Amygdala (tissue), 56 donors: ENCODE data around the gene LMO3.
A peak's percentile ranks its signal among the peaks of the same experiment; 100 is the strongest.

Source experiments
- DNase-seq, 56 donors: peaks; one replicate each; lab custom pipeline; 2025; lab: John Stamatoyannopoulos, UW

LMO3 gene

GRCh38 chr12:16606117-16606200 lies at the start of gene LMO3:
Gene LMO3 (minus strand): TSS chr12:16606162. CDS start chr12:16600860, 5,302 bp downstream.
- no peak for DNase-seq

- no peak for DNase-seq
Observed at GRCh38 chr12:16636435-16637055, 30.6 kb upstream of the LMO3 start.

- no peak for DNase-seq
Observed at GRCh38 chr12:16634786-16635185, 28.8 kb upstream of the LMO3 start.

- no peak for DNase-seq
Observed at GRCh38 chr12:16626991-16627390, 21.0 kb upstream of the LMO3 start.

- DNase-seq: no peak
Observed at GRCh38 chr12:16622338-16622737, 16.4 kb upstream of the LMO3 start.

- DNase-seq: no peak
Observed at GRCh38 chr12:16619537-16619936, 13.6 kb upstream of the LMO3 start.

GRCh38 chr12:16618256-16618655 lies 12.3 kb upstream of the LMO3 start:
- no peak for DNase-seq

GRCh38 chr12:16613199-16613598 lies 7.2 kb upstream of the LMO3 start:
- no peak for DNase-seq

GRCh38 chr12:16612647-16613046 lies 6.7 kb upstream of the LMO3 start:
- DNase-seq: no peak

GRCh38 chr12:16611146-16611545 lies 5.2 kb upstream of the LMO3 start:
- no peak for DNase-seq

- no peak for DNase-seq
Observed at GRCh38 chr12:16610743-16611142, 4.8 kb upstream of the LMO3 start.

- DNase-seq: peak in 2 of 56 donors; percentile 12 to 48
Observed at GRCh38 chr12:16610001-16610585, 4.1 kb upstream of the LMO3 start.

- peak in 1 of 56 donors; percentile 33 for DNase-seq
Observed at GRCh38 chr12:16608946-16609539, 3.1 kb upstream of the LMO3 start.

GRCh38 chr12:16607906-16608775 lies 2.2 kb upstream of the LMO3 start:
- peak in 2 of 56 donors; percentile 6 to 12 for DNase-seq

- DNase-seq: peak in 3 of 56 donors; percentile 22 to 33 (median 24)
Observed at GRCh38 chr12:16606991-16607390, 1.0 kb upstream of the LMO3 start.

- peak in 32 of 56 donors; percentile 21 to 75 (median 46) for DNase-seq
Observed at GRCh38 chr12:16606201-16606849, 363 bp upstream of the LMO3 start.

GRCh38 chr12:16605642-16606116 lies 283 bp downstream of the LMO3 start:
- DNase-seq: peak in 8 of 56 donors; percentile 14 to 44 (median 30)

- DNase-seq: peak in 5 of 56 donors; percentile 12 to 31 (median 16)
Observed at GRCh38 chr12:16604596-16605252, 1.2 kb downstream of the LMO3 start.

- DNase-seq: peak in 4 of 56 donors; percentile 6 to 50 (median 24)
Observed at GRCh38 chr12:16603916-16604575, 1.9 kb downstream of the LMO3 start.
